ENCODE data around the gene TBC1D5. TPM values are rescaled to one million over a fixed set of nuclear protein-coding genes. Genes with fewer than 3 reads are reported as not detected.

TBC1D5 gene
- total and polyA plus RNA-seq, 4 donors: 11.8 to 75.5 (median 34.5) TPM

GRCh38 chr3:17155951-17156350 lies 586.5 kb downstream of the TBC1D5 start:
- Histone ChIP-seq H3K27ac (ENCODE audit: low read depth in 1 of 2, low read length in 2 of 2) (no peak overlapping the region), H3K27me3 (ENCODE audit: control insufficient read depth in 1 of 2, insufficient read depth in 2 of 2, low read length in 1 of 2) (no peaks in the 10 kb centered on the region), H3K4me1 (ENCODE audit: control insufficient read depth in 1 of 2, insufficient read depth in 2 of 2, low read length in 2 of 2) (no peaks in the 10 kb centered on the region), H3K36me3 (ENCODE audit: control insufficient read depth in 1 of 2, insufficient read depth in 2 of 2, low read length in 1 of 2) (peaks cover 0 to 2% of the 10 kb centered on the region in 2 donors), H3K9me3 (ENCODE audit: control insufficient read depth, low read length) (peaks cover 1% of the 10 kb centered on the region), H3K4me3 (ENCODE audit: low read length in 2 of 2) (no peak overlapping the region)
- intact Hi-C loops (cut with DNase I): loop anchor here in 1 of 2 donors (5.0 kb wide), 1 partner anchor 76 kb away; no protein-coding TSS in a partner anchor
- DNase-seq (no peak), ATAC-seq (ENCODE audit: low FRiP score) (no peak)
- 97 to 100% methylated on average over 1 of the region's 1 CpG for WGBS, 2 donors

- Histone ChIP-seq H3K27me3 (ENCODE audit: control insufficient read depth in 1 of 2, insufficient read depth in 2 of 2, low read length in 1 of 2) (no peaks in the 10 kb centered on the region), H3K27ac (ENCODE audit: low read depth in 1 of 2, low read length in 2 of 2) (no peak overlapping the region), H3K4me1 (ENCODE audit: control insufficient read depth in 1 of 2, insufficient read depth in 2 of 2, low read length in 2 of 2) (no peaks in the 10 kb centered on the region), H3K36me3 (ENCODE audit: control insufficient read depth in 1 of 2, insufficient read depth in 2 of 2, low read length in 1 of 2) (peaks cover 0 to 2% of the 10 kb centered on the region in 2 donors), H3K4me3 (ENCODE audit: low read length in 2 of 2) (no peak overlapping the region), H3K9me3 (ENCODE audit: control insufficient read depth, low read length) (peaks cover 1% of the 10 kb centered on the region)
- 92 to 93% methylated on average over 10 of the region's 10 CpGs for WGBS, 2 donors
- ATAC-seq (ENCODE audit: low FRiP score) (no peak), DNase-seq (no peak)
- intact Hi-C loops (cut with DNase I): loop anchor here in 1 of 2 donors (5.0 kb wide), 1 partner anchor 77 kb away; no protein-coding TSS in a partner anchor
Observed at GRCh38 chr3:17154941-17155340, 587.5 kb downstream of the TBC1D5 start.

GRCh38 chr3:17154221-17154620 lies 588.2 kb downstream of the TBC1D5 start:
- no peak for ATAC-seq (ENCODE audit: low FRiP score)
- H3K27me3 ChIP-seq (ENCODE audit: control insufficient read depth in 1 of 2, insufficient read depth in 2 of 2, low read length in 1 of 2): no peaks in the 10 kb centered on the region
- peaks cover 1% of the 10 kb centered on the region for H3K9me3 ChIP-seq (ENCODE audit: control insufficient read depth, low read length)
- no peak for DNase-seq
- peaks cover 0 to 2% of the 10 kb centered on the region in 2 donors for H3K36me3 ChIP-seq (ENCODE audit: control insufficient read depth in 1 of 2, insufficient read depth in 2 of 2, low read length in 1 of 2)
- WGBS, 2 donors: 98% methylated on average over 5 of the region's 5 CpGs
- intact Hi-C loops (cut with DNase I): no loop called here
- no peak overlapping the region for H3K27ac ChIP-seq (ENCODE audit: low read depth in 1 of 2, low read length in 2 of 2)
- no peaks in the 10 kb centered on the region for H3K4me1 ChIP-seq (ENCODE audit: control insufficient read depth in 1 of 2, insufficient read depth in 2 of 2, low read length in 2 of 2)
- H3K4me3 ChIP-seq (ENCODE audit: low read length in 2 of 2): no peak overlapping the region

DNA sequence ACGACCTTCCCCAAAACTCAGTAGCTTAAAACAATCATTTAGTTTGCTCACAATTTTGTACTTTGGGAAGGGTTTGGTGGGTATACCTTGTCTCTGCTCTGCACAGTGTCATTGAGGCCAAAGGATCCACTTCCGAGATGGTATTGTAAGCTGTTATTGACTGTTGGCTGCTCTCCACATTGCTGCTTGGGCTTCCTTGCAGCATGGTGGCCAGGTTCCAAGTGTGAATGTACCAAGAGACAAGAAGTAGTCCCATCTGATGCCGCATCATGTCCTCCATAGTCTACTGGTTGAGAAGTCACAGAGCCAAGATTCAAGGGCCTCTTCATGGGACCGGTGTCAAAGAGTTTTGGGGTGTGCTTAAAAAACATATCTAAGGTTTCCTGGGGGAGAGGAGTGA lies 589.2 kb downstream of the TBC1D5 start:
- ATAC-seq (ENCODE audit: low FRiP score): no peak
- no peaks in the 10 kb centered on the region for H3K27me3 ChIP-seq (ENCODE audit: control insufficient read depth in 1 of 2, insufficient read depth in 2 of 2, low read length in 1 of 2)
- DNase-seq: no peak
- intact Hi-C loops (cut with DNase I): no loop called here
- H3K27ac ChIP-seq (ENCODE audit: low read depth in 1 of 2, low read length in 2 of 2): no peak overlapping the region
- WGBS, 2 donors: 96 to 98% methylated on average over 4 of the region's 4 CpGs
- H3K4me1 ChIP-seq (ENCODE audit: control insufficient read depth in 1 of 2, insufficient read depth in 2 of 2, low read length in 2 of 2): no peaks in the 10 kb centered on the region
- H3K4me3 ChIP-seq (ENCODE audit: low read length in 2 of 2): no peak overlapping the region
- H3K9me3 ChIP-seq (ENCODE audit: control insufficient read depth, low read length): peaks cover 1% of the 10 kb centered on the region
- H3K36me3 ChIP-seq (ENCODE audit: control insufficient read depth in 1 of 2, insufficient read depth in 2 of 2, low read length in 1 of 2): peaks cover 0 to 2% of the 10 kb centered on the region in 2 donors

DNA sequence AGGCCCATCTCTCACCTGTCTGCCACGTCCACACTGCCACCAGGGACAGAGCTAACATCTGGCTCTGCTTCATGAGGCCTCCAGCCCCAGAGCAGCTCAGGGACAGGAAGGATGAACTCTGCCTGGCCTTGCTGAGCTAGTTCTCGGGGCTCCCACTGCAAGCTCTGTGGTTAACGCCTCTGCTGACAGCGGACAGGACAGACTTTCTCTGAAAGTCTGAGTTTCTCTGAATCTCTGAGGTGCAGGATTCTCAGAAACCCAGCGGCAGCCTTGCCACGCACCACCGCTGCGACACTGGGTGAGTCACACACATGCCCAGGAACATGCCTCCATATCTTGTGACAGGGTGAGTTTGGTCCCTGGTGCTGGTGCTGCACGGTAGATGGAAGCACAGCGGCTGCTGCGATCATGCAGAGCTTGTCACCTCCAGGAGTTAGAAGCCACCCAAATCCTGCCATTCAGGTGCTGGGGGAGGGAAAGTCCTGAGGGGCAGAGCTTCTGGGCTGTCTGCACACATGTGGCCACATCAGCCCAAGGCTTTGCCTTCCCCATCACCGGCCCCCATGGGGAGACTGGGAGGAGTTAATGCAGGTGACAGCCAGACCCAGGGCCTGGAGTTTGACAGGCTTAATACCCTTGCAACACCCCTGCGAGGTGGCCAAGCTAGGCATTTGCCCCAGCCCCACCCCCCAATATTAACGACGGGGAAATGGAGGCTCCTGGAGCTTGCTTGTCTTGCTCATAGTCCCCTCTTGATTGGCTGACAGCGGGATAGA lies 590.6 kb downstream of the TBC1D5 start:
- Histone ChIP-seq H3K36me3 (ENCODE audit: control insufficient read depth in 1 of 2, insufficient read depth in 2 of 2, low read length in 1 of 2) (peaks cover 0 to 2% of the 10 kb centered on the region in 2 donors), H3K9me3 (ENCODE audit: control insufficient read depth, low read length) (peaks cover 1% of the 10 kb centered on the region), H3K27me3 (ENCODE audit: control insufficient read depth in 1 of 2, insufficient read depth in 2 of 2, low read length in 1 of 2) (no peaks in the 10 kb centered on the region), H3K27ac (ENCODE audit: low read depth in 1 of 2, low read length in 2 of 2) (no peak overlapping the region), H3K4me1 (ENCODE audit: control insufficient read depth in 1 of 2, insufficient read depth in 2 of 2, low read length in 2 of 2) (no peaks in the 10 kb centered on the region), H3K4me3 (ENCODE audit: low read length in 2 of 2) (no peak overlapping the region)
- intact Hi-C loops (cut with DNase I): no loop called here
- ATAC-seq (ENCODE audit: low FRiP score) (no peak), DNase-seq (no peak)
- 92 to 95% methylated on average over 16 of the region's 16 CpGs for WGBS, 2 donors

DNA sequence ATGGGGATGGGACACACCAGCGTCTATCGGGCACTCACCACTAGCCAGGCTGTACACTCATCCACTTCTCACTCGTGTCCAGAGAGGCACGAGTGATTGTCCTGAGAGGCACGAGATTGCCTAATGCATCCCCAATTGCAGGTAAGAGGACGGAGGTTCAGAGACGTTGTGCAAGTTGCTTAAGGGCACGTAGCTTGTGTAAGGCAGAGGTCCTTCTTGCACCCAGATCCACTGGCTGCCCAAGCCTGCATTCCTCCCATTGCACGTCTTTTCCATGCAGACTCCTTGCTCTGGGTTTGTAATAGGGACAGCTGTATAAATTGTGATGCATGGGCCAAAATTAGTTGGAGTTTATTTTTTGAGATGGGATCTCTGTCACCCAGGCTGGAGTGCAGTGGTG lies 593.4 kb downstream of the TBC1D5 start:
- Histone ChIP-seq H3K9me3 (ENCODE audit: control insufficient read depth, low read length) (peaks cover 1% of the 10 kb centered on the region), H3K27ac (ENCODE audit: low read depth in 1 of 2, low read length in 2 of 2) (no peak overlapping the region), H3K4me3 (ENCODE audit: low read length in 2 of 2) (no peak overlapping the region), H3K27me3 (ENCODE audit: control insufficient read depth in 1 of 2, insufficient read depth in 2 of 2, low read length in 1 of 2) (no peaks in the 10 kb centered on the region), H3K36me3 (ENCODE audit: control insufficient read depth in 1 of 2, insufficient read depth in 2 of 2, low read length in 1 of 2) (peaks cover 0 to 2% of the 10 kb centered on the region in 2 donors), H3K4me1 (ENCODE audit: control insufficient read depth in 1 of 2, insufficient read depth in 2 of 2, low read length in 2 of 2) (no peaks in the 10 kb centered on the region)
- DNase-seq: no peak
- WGBS, 2 donors: 87 to 88% methylated on average over 9 of the region's 9 CpGs
- ATAC-seq (ENCODE audit: low FRiP score): no peak
- intact Hi-C loops (cut with DNase I): no loop called here

- Histone ChIP-seq H3K9me3 (ENCODE audit: control insufficient read depth, low read length) (no peaks in the 10 kb centered on the region), H3K36me3 (ENCODE audit: control insufficient read depth in 1 of 2, insufficient read depth in 2 of 2, low read length in 1 of 2) (no peaks in the 10 kb centered on the region), H3K4me1 (ENCODE audit: control insufficient read depth in 1 of 2, insufficient read depth in 2 of 2, low read length in 2 of 2) (peaks cover 0 to 2% of the 10 kb centered on the region in 2 donors), H3K27ac (ENCODE audit: low read depth in 1 of 2, low read length in 2 of 2) (no peak overlapping the region), H3K4me3 (ENCODE audit: low read length in 2 of 2) (no peak overlapping the region), H3K27me3 (ENCODE audit: control insufficient read depth in 1 of 2, insufficient read depth in 2 of 2, low read length in 1 of 2) (no peaks in the 10 kb centered on the region)
- intact Hi-C loops (cut with DNase I): no loop called here
- ATAC-seq (ENCODE audit: low FRiP score): no peak
- 98 to 99% methylated on average over 7 of the region's 7 CpGs for WGBS, 2 donors
- no peak for DNase-seq
Observed at GRCh38 chr3:17144665-17144993, 597.8 kb downstream of the TBC1D5 start.

- H3K36me3 ChIP-seq (ENCODE audit: control insufficient read depth in 1 of 2, insufficient read depth in 2 of 2, low read length in 1 of 2): no peaks in the 10 kb centered on the region
Observed at GRCh38 chr3:17143893-17144664, 598.4 kb downstream of the TBC1D5 start.

More at GRCh38 chr3:17143893-17144664, 598.4 kb downstream of the TBC1D5 start:
- Histone ChIP-seq H3K27ac (ENCODE audit: low read depth in 1 of 2, low read length in 2 of 2) (peak overlapping the region in 1 of 2 donors; percentile 13), H3K27me3 (ENCODE audit: control insufficient read depth in 1 of 2, insufficient read depth in 2 of 2, low read length in 1 of 2) (no peaks in the 10 kb centered on the region), H3K4me3 (ENCODE audit: low read length in 2 of 2) (no peak overlapping the region), H3K9me3 (ENCODE audit: control insufficient read depth, low read length) (no peaks in the 10 kb centered on the region), H3K4me1 (ENCODE audit: control insufficient read depth in 1 of 2, insufficient read depth in 2 of 2, low read length in 2 of 2) (peaks cover 0 to 2% of the 10 kb centered on the region in 2 donors)
- 88 to 91% methylated on average over 10 of the region's 10 CpGs for WGBS, 2 donors
- DNase-seq (no peak), ATAC-seq (ENCODE audit: low FRiP score) (no peak)
- intact Hi-C loops (cut with DNase I): no loop called here

All from aorta (tissue), 5 donors.